AML-193 (cell line): ENCODE results near the gene COBL.

Source experiments
- DNase-seq, 2 experiments: peaks; one replicate each; lab custom pipeline; 2025; lab: John Stamatoyannopoulos, UW

COBL gene

GRCh38 chr7:51046482-51046881, 270.1 kb downstream of the COBL start:
- DNase-seq: no peak

DNA sequence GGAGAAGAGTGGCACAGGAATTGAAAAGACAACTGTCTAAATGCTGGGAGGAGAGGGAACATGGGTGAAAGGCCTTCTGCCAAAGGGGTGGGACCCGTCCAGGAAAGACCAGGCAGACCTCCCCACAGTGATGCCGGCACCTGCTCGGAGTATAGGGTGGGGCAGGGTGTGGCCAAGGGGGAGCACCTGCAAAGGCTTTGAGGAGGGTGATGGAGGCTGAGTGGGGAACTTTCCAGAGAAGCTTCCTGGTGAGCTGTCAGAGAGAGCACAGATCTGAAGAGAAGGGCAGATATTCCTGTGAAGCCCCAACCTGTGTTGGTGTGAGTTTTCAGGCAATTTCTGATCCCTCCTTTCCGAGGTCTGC, 270.5 kb downstream of the COBL start:
- DNase-seq: no peak

DNA sequence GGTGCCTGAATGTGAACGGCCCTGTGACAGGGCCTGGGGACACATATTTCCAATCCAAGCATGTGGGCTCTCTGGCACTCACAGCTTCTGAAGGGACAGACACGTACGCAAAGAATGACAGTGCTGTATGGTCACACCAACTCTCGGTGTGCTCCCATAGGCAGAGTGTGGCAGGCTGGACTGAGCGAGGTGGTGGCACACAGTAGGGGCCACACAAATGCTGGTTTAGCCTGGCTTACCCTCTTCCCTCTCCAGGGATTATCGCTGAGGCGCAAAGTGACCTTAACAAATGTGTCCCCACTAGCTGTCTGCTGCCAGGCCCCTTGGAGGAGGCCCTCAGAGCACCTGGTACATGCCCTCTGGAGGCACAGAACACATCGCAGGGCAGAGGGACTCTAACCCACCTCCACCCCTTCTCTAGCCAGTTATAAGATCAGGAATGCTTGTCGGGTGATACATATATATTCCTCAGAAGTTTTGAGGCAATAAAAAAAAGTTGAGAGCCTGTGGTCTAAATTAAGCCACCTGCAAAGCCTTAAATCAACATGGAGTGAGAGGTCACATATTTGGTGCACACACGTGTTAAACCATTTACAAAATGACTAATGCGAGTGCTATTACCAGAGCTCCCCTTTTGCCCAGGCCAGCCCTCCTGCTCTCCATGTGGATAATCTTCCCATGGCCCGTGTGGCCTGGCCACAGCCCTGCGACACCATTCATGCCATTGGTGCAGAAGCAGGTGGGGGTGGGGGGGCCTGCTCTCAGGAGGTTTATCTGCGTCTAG, 271.1 kb downstream of the COBL start:
- DNase-seq: no peak

- no peak for DNase-seq
Measured at GRCh38 chr7:51043461-51043860, 273.1 kb downstream of the COBL start.

DNA sequence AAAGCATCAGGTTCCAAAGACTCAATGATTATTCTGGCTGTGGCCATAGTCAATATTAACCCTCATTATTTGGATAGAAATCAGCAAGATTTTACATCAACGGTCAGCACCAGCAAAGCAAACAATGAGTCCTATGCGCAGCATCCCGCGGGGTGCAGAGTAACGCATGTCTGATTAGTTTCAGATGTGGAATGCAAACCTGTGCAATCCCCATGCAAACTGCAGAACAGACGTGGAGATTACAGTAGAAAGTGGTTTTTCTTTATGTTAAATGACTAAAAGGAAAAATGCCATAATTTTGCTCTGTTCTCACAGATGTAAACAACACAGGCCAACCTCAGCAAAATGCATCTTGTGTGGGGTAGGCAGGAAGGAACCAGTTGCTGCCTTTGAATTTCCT, 275.8 kb downstream of the COBL start:
- DNase-seq: no peak

GRCh38 chr7:51038573-51038972, 278.0 kb downstream of the COBL start:
- no peak for DNase-seq

DNA sequence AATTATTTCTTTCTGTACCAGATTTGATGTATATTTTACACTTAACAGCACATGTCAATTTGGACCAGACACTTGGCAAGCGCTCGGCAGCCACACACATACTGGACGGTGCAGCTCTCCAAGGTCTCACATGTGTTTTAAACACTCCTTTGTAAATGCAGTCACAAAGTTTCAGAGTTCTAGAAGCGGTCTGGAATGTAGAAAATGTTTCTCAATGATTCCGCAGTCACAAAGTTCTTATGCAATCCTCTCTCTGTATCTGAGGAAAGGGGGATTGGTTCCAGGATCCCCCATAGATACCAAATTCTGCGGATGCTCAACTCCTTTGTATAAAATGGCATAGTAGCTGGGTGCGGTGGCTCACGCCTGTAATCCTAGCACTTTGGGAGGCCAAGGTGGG, 280.9 kb downstream of the COBL start:
- no peak for DNase-seq

DNA sequence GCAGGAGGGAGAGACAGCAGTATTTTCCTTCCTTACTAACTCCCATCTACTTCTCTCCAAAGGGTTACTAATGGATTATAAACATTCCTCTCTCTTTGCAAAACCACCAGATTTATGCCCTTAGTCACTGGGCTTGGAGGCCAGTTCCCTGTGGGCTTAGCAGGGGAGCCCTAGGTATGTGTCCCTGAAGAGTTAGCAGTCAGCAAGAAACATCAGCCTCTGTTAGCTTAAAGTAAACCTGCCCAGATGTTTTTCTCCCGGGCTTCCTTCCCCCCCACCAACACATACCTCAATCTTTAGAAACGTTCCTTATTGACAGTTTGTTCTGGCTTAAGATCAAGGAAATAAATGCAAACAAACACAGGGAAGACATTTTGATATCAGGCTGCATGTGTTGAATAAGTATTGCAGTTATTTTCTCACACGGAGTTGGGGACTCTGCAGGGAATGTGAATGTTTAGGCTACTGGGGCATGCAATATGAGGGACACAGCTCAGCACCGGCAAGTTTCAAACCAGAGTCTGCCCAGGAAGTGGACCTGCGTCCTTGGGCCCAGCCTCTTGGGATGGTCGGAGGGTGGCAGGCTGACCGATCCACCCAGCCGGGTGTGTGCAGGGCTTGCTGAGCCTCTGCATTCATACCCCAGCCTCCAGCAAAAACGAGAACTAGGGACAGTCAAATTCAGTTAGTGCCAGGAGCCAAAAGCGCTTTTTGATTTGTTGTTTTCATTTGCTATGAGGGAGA, 281.9 kb downstream of the COBL start:
- DNase-seq: no peak

GRCh38 chr7:51033727-51034520, 282.7 kb downstream of the COBL start:
- no peak for DNase-seq

DNA sequence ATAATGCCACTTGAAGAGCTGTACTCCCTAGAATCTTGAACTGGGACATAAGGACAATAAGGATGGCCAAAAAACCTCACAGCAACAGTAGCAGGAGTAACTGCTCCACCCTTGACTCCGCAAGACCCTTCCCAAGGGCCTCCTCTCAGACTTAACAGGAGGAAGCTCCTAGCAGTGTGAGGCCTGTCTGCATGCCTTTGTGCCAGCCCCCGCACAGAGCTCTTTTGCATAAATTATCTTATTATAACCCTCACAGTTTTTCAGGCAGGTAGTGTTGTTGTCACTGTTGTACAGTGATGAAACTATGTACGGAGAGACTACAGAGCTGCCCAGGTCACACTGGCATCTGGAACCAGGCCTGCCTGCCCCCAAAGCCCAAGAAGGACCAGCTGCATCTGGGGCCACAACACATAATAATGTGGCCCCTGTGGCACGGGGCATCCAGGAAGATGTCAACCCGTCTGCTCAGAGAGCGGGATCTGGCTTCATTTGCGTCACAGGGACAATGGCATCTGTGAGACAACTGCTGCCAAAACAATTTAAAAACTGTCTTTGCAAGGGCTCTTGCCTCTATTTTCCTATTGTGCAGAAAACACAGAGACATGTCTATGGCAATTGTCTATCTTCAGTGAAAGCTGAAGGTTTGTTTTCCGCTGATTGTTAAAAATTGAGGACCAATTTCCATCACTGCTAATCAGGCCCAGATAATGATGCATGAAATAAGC, 284.7 kb downstream of the COBL start:
- DNase-seq: no peak

- DNase-seq: no peak
Measured at GRCh38 chr7:51031216-51031615, 285.4 kb downstream of the COBL start.

GRCh38 chr7:51029701-51030191, 286.9 kb downstream of the COBL start:
- no peak for DNase-seq

DNA sequence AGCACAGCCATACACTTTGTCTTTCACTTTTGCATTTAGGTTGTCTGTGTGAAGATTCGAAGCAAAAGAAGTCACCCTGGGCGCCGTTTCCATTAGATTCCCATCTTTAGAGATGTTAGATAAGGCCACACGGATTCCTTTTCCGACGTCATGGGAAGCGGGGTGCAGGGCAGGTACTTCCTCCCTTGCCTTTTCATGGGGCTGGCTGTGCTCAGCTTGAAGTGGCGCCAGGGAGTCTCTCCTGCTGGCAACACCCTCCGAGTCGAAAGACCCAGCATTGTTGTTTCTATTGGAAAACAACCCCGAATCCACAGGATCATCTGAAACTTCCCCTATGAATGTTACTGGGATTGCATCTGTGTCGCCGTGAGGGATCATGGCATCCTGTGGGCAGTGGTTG, 287.5 kb downstream of the COBL start:
- no peak for DNase-seq

DNA sequence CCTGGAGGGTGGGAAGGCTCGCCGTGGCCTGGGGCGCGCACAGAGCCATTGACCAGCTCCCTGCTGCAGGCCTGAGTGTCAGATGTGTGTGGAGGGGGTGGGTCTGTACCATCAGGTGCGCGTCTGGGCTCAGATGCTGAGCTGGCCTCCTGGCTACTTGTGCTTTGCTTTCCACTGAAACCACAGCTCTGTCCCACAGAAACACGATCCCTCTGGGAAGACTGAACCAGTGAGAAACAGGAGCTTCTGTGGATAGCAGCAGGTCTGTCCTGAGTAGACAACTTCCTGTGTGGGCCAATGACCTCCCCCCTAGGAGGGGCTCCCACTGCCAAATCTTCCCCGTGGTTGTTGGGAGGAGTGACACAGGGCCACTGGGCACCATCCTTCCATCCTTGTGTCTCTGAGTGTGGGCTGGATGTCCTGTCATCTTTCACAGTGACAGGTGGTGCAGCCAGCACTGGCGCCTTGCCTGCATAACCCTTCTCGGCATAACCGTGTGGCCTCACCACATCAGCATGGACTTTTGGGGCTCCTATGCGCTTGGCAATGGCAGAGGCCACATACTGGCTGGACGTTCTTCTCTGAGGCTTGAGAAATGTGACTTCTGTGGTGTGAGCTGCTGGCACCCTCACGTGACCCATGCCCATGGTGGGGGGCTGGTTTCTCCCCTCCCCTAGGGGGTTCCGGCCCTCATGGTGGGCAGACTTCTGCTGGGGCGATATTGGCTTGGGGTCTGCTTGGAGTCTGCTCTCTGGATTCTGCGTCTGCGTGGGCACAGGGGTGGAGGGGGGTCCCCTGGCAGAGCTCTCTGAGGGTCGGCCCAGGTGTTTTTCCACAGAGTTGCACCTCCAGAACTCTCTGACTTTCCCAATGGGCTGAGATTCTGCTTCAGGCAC, 288.4 kb downstream of the COBL start:
- no peak for DNase-seq

- no peak for DNase-seq
Measured at GRCh38 chr7:51027106-51027934, 289.3 kb downstream of the COBL start.

GRCh38 chr7:51026341-51026740, 290.3 kb downstream of the COBL start:
- DNase-seq: no peak

DNA sequence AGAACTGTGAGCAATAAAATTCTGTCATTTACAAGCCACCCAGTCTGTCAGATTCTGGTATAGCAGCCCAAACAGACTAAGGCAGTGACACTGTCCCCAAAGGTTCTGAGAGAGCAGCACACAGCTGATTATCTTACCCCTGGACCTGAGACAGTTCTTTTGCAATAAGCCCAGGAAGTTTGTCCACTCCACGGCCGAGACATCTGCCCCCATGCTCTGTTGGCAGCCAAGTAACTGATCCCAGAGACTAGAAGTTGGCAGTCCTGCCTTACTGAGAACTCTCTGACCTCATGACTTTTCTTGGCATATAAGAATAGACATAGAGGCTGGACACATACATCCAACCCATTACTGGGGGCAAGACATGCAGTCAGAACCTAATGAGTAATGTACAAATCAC, 290.9 kb downstream of the COBL start:
- no peak for DNase-seq

DNA sequence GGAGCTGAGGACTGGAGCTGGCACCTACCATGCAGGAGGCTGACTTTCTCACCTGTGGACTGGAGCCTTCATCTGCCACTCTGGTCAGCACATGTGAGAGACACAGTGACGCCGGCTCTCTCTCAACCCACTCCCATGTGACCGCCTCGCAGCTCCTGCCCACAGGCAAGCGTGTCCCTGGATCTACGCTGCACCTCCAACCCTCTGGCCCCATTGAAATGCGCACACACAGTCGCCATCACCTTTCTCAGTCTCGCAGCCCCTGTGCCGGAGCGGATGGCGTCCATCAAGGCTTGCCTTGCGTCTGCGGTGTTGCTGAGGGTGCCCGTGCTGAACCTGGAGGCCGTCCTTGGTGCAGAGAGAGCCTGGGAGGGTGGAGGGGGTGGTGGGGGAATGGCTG, 291.7 kb downstream of the COBL start:
- no peak for DNase-seq

GRCh38 chr7:51023547-51023946, 293.1 kb downstream of the COBL start:
- no peak for DNase-seq

DNA sequence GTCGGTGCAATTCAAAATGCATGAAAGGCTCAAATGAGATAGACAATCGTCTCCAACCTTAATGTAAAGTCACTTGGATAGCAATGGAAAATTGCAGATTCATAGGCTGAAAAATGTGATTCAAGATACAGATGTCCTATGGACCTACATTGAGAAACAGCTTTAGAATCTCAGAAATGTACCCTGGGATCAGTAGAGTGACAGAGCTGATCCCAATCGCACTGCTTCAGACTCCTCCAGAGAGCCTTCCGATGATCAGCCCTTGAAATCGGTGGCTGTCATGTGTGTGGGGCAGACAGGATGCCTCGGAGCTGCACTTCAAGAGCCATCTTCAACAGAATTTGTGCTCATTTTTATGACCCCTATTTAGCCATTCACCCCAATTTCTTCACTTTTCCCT, 293.8 kb downstream of the COBL start:
- DNase-seq: no peak
